Medulla oblongata (tissue), 1 donor: ENCODE measurements around the gene FSTL4.
"Not testable (repeated sequence)": the region's sequence is repeated elsewhere in the genome, so short reads cannot be mapped to it uniquely, and the experiment has no call there.

Experiments
- DNase-seq: peaks from one replicate; pipeline ENCODE4 v3.0.0-alpha.2; 2015; ENCODE audit errors: extremely low spot score

FSTL4 gene

DNA sequence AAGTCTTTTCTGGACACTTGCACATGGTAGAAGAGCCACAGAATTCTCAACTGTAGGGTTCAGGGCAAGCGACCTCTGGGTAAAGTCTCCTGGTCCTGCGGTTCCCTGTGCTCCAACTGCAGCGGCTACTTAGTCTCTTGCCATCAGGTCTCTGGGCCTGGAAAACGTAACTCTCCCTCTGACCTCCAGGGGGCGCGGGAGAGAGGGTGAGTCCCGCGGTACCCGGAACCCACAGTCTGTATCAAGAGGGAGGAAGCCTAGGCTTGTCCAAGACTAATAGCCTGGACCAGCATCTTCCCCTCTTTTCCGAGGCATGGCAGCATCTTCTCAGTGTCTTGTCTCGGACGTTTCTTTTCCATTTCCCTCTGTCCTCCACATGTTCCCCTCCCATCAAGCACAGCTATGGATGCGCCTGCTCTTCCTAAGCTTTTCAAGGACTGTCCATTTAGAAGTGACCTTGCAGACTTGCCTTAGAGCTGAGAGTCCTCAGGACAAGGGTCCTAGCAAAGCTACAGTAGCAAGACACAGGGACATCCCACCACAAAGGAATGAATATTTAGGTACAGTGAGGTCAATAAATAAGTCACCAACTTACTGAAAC lies 59.3 kb downstream of the FSTL4 start:
- peak; percentile 51 for DNase-seq

DNA sequence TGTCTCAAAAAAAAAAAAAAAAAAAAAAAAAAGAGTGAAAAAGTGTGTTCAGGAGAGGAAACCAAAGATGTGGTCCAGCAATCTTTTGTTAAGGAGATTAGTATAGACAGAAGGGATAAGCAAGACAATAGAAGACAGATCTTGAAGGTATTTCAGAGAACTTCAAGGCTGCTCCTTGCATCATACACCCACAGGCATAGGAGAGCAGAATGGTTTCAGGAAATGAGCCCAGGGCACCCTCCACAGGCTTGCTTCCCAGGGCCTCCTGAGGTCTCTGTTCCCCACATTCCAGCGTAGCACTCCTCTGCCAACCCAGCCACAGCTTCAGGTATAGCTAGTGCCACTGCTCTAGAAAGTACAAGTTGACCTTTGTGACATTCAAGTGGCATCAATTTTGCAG lies 65.8 kb downstream of the FSTL4 start:
- no peak for DNase-seq

DNA sequence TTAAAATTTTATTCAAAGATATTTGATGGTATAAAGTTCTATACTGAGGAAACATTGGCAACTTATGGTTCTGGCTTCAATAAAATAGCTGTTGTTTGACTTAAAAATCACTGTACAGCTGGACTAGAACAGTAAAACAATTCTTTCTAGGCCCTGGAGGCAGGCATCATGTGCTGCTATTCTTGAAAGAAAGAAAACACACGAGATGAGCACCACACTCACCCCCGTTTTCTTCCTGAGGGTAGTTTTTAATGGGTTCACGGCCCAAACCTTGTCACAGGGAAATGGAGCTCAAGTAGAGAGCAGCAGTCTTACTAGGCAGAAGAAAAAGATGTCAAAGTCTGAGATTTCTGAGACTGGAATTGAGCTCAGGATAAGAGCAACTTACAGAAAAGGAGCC lies 68.0 kb downstream of the FSTL4 start:
- DNase-seq, result peak; percentile 4

DNA sequence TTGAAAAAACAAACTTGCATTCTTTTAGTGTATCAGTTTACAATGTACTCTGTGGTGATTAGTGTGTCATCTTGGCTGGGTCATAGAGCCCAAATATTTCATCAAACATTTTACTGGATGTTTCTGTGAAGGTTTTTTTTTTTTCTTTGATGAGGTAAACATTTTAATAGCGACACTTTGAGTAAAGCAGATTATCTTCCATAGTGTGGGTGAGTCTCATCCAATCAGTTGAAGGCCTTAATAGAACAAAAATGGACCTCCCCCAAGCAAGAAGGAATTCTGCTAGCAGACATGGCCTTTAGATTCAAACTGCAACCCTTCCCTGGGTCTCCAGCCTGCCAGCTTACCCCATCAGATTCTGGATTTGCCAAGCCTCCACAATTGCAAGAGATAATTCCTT lies 72.5 kb downstream of the FSTL4 start:
- no peak for DNase-seq

DNA sequence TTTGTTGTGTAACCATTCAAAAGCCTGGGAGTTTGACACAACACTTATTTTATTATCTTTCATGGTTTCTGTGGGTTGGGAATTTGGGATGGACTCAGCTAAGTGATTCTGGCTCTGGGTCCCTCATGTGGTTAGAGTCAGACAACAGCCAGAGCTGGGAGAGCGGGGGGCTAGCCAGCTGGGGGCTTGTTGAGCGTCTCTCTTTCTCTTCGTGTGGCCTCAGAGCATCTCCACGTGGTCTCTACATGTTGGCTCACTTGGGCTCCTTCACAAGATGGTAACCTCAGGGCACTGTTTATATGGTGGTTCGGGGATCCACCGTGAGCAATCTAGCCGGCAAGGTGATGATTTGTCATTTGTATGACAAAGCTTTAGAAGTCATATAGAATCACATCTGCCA lies 73.6 kb downstream of the FSTL4 start:
- DNase-seq, result no peak

DNA sequence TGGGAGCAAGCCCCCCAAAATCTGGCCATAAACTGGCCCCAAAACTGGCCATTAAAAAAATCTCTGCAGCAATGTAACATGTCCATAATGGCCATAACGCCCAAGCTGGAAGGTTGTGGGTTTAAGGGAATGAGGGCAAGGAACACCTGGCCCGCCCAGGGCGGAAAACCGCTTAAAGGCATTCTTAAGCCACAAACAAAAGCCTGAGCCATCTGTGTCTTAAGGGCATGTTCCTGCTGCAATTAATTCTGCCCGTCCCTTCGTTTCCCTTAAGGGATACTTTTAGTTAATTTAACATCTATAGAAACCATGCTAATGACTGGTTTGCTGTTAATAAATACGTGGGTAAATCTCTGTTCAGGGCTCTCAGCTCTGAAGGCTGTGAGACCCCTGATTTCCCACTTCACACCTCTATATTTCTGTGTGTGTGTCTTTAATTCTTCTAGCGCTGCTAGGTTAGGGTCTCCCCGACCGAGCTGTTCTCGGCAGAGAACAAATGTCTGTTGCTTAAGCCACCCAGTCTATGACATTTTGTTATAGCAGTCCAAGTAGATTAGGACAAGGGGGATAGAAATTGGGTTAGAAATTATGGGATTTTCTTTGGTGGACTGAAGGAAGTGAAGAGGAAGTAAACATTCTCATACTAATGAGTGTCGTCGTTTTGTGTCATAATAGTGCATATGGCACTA lies 77.0 kb downstream of the FSTL4 start:
- not testable (repeated sequence) for DNase-seq

DNA sequence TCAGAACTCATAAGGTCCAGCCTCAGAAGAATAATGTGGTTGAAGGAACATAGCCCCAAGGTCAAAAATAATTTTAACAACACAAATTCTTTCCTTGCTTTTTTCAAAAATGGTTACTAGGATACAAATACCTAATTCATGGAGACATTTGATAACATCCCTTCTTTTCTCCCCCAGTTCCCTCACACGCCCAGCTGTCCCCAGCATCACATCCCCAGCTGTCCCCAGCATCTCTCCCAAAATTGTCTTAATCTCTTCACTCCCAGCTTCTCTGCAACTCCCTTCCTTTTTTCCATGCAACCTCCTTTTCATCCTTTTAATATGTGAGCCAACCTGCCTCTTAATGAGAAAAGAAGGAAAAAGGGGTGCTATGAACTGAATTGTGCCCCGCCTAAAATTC lies 77.8 kb downstream of the FSTL4 start:
- no peak for DNase-seq

DNA sequence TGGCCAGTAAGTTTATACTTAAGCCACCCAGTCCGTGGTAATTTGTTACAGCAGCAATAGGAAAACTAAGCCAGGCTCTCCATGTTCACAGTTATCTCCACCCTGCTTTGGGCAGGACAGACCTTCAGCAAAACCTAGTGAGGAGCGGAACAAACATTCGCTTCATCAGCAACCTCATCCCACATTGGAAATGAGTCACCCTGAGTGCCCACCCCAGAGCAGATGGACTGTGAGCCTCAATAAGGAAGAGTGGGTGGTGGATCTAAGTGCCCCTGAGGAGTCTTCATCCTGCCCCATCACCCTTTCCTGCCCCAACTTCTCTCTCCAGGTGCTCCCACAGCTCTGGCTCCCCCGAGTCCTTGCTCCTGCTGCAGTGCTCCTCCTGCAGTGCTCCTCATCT lies 78.8 kb downstream of the FSTL4 start:
- DNase-seq, result no peak

DNA sequence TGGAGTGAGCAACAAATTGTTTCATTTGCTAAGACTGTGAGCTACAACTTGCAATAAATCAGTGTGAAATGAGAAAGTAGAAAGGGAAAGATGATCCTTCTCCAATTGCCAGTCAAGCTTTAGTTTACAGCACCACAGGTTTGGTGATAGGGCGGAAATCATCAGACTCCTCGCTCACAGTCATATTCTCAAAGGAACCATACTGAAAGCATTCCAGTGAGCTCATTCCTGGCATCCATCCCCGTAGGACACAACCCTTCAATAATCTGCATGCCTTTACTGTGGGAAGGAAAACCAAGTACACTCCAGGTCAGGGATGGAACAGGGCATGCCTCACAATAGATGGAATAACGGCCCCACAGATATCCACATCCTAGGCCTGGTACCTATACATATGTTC lies 80.7 kb downstream of the FSTL4 start:
- no peak for DNase-seq

DNA sequence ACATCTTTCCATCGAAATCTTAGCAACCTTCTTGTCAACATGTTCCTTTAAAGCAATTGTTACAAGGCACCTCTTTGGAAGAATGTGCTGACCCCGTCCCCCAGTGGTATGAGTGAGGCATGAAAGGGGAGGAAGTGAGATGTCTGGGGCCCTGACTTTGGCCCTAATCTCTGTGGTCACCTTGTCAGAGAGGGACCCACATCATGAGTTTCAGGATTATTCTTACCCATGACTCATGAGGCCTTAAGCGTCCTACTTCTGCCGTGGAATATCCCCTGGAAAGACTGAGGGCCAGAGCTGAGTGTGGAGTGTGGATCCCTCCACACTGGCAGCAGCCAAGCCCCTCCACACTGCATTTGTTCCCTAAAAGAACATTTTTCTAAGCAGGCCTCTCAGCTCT lies 81.2 kb downstream of the FSTL4 start:
- no peak for DNase-seq

DNA sequence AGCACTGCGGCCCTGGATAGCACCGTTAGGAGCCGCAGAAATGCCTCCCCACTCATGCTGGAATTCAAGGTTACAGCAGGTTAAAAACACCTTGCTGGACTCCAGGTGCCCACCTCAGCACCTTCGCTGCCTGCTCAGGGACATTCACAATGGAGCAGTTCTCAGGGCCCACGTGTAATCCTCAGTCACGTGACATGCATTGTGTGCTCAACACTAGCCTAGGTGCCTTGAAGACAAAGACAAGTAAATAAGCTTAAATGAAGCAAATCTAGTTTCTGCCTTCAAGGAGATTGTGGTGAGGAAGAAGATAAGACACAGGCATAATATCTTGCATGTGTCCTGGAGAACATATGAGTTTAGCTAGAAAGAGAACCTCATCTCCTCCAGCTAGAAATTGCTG lies 82.1 kb downstream of the FSTL4 start:
- no peak for DNase-seq

DNA sequence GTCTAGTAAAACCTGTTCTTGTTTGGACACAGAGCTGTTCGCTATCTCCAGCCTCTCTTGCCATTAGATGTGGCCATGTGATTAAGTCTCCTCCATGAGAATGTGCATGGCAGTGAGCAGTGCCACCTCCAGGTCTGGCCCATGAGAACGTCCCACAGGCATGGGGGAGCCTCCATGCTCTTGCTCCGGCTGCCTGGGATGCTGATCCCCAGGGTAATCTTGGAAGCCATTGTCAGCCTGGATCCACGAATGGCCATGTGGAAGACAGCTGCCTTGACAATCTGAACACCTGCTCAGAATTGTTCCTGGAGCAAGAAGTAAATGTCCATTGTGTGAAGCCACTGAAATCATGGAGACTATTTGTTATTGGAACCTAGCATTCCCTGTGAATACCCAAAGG lies 83.5 kb downstream of the FSTL4 start:
- no peak for DNase-seq

DNA sequence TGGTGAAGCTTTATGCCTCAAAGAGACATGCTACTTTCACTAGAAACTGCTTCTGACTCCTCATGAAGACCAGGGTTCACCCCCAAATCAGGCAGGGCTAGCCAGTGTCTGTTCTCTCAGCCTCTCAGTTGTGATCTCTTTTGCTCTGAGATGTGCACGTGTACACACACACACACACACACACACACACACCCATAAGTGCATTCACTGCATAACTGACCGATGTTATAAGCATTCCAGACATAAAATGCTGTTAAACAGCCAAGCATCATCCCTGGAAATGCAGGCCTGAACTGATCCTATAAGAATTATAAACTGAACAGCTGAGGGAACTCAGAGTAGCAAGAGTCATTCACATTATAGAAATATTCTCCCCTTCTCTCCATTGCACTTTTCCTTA lies 85.0 kb downstream of the FSTL4 start:
- no peak for DNase-seq

DNA sequence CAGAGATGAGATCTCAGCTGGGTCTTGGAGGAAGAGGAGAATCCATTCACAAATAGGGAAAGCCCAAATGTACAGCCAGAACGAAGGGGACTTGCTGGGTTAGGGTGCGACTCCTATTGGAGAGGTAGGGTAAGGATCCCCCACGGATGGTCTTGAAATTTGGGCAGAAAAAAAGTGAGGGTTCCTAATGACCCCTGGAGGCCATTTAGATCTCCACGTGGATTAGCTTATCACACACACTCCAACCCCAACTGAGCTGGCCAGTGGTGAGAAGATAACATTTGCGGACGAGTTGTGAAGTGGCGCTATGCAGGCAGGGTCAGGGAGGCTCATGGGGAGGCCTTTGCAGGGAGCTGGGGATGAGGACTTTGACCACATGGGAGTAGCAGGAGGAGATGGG lies 86.0 kb downstream of the FSTL4 start:
- no peak for DNase-seq

DNA sequence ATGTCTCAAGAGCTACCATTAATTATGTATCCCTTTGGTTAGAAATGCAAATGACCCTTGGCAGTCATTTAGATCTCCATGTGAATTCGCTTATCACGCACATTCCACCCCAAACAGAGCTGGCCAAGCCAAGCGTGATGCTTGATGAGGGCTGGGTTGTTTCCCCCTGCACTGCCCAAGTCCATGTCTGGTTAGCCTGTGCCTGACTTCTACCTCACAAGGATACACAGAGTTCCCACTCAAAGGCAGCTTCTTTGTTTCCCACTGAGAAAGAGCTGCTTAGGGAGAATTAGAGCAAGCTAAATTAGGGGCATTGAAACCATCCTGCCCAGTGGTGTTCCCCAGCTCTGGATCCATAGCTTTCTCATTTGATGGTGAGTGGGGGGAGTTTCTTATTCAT lies 87.2 kb downstream of the FSTL4 start:
- DNase-seq, result no peak

DNA sequence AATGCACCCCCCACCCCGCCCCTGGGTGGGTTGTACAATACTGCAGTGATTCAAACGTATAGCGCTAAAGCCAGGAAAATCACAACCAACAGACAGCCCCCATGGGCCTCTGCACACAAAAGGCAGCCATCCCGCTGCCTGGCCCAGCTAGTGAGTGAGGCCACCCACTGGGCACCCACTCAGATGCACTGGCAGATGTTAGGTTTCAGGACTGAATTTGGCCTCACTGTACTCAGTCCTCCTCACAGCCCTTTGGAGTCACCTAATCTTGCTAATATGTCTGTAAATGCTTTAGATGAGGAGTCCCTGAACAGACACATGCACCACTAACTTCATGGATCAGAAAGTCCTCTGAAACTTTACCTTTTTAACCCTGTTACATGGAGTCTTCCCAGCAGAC lies 87.7 kb downstream of the FSTL4 start:
- DNase-seq, result no peak

DNA sequence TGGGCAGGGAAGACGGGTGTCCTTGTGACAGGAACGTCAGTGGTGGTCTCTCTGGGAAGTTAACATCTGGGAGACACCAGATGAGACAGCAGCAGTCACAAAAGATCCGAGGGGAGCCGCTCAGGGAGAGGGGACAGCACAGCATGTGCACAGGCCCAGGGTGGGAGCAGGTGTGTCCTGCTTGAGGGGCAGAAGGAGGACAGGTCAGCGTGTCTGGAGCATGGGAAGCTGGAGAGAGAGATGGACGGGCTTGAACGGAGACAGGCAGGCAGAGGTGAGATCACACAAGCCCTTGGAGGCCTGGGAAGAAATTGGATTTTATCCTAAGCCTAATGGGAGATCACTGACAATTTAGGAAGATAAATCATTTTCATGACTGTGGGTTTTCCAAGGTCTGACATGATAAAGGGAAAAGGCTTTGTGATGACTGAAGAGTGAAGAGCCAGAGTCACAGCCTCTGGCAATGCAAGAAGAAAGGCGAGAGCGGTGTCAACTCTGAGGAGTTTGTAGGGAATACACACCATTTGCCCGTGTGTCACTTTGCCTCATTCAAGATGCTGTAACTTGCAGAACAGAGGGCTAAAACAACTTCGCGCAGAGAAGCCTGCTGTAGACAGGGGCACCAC lies 88.3 kb downstream of the FSTL4 start:
- DNase-seq, result no peak

DNA sequence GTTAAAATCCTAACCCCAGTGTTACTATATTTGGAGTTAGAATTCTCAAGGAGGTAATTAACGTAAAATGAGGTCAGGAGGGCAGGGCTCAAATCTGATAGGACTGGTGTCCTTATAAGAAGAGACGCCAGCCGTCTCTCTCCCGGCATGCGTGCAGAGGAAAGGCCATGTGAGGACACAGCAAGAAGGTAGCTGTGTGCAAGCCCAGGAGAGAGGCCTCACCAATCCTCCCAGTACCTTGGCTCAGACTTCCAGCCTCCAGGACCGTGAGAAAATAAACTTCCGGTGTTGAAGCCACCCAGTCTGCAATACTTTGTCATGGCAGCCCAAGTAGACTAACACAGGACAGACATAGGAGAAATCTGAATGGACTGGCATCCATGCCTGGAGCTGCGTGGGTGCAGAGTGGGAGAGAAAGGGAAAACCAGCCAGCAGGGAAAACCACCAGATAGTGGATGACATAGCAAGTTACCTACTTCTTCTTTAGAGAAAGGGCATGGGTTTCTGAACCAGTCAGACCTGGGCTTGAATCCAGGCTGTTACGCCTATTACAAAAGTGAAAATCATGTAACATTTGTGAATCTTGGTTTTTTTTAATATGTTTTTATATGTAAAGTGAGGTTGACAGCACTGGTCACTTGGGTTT lies 89.2 kb downstream of the FSTL4 start:
- DNase-seq, result no peak

DNA sequence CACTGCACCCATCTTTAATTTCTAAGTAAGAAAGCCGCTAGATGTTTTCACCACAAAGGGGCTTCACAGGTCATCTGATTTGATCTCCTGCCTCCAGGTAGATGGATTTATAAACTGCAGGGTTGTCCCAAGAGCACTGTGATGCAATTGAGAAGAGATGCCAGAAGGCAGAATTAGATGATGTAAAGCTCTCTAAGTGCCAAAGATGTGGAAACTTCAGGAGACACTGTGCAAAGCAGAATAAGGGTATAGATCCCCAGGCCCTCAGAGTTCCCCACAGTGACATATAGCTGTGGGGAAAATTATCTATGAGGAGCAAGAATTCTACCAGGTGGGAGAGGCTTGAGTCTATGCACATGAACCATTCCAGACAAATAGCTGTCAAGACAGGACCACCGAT lies 90.5 kb downstream of the FSTL4 start:
- DNase-seq, result no peak

DNA sequence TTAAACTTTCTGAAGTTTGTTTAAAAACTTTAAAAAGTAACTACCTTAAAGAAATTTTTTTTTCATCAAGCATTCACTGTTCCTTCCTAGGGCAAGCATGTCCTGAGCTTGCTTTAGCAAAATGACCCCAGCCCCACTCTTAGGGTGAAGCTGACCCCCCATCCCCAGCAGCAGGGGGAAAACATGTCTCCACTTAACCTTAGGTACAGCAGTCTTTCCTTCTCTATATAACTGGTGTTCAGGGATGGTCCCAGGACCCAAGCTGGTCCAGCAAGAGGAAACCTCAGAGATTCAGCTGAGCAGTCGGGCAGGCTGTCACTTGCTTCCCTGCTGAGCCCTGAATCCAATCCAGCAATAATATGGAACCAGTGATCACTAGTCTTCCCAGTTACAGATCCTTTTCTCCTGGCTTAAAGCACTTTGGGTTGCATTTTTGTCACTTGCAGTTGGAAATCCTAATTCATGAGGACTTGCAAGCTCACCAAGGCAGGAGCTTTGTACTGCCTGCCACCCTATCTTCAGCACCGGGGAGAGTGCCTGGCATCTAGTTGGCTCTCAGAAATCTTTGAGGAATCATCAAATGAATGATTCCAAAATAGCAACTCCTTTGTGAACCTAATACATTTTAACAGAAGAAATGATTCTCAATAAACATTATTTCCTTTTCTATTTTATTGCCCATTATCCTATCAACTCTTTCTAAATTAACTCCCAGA lies 91.2 kb downstream of the FSTL4 start:
- DNase-seq, result no peak

DNA sequence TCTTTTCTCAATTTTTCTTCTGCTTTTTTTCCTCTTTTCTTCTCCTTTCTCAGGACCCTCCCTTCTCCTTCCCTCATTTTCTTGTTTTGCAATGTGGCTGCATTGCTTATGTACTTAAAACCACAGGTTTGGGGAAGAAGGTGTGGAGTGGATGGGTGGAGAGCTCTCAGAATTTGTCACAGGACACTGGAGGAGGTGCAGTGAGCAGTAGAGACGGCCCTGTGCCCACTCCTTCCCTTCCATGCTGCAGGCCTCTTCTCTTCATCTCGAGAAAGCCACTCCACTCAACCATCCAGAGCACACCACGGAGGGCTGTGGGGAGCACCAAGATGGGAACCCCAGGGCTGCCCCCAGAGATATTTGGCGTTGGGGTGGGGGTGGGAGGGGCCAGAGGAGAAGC lies 92.3 kb downstream of the FSTL4 start:
- no peak for DNase-seq

DNA sequence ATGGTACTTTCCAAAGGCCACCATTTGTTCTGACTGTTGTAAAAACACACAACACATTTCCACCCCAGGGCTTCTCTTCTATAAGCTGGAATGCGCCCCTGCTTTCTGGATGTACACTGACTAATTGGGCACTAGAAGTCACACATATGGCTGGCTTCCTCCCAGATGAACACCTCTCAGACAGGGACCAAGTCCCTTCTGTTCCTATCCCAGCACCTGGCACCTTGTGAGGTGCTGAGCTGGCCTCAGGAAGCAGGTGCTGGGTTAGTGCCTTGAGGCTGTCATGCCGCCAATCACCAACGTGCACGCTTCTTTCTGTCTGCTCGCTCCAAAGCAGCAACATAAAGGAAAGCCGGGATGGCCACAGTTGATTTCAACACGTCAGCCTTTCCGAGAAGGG lies 93.2 kb downstream of the FSTL4 start:
- no peak for DNase-seq
